A204.1 (cell line): ENCODE data around the gene PRSS27.

Experiments used
- FAIRE-seq: peaks from 2 replicates; lab custom pipeline; 2012; peaks lifted over from hg19 to GRCh38; lab: Jason Lieb, UNC

PRSS27 gene

GRCh38 chr16:2751577-2752034 is 31.6 kb upstream of the PRSS27 start:
- no peak for FAIRE-seq

GRCh38 chr16:2749936-2750335 is 29.9 kb upstream of the PRSS27 start:
- FAIRE-seq, result no peak

GRCh38 chr16:2749476-2749875 is 29.5 kb upstream of the PRSS27 start:
- no peak for FAIRE-seq

GRCh38 chr16:2748757-2749455 is 28.9 kb upstream of the PRSS27 start:
- FAIRE-seq, result no peak

- FAIRE-seq, result no peak
Measured at GRCh38 chr16:2745961-2746360, 25.9 kb upstream of the PRSS27 start.

- FAIRE-seq, result no peak
Measured at GRCh38 chr16:2745116-2745890, 25.3 kb upstream of the PRSS27 start.

- FAIRE-seq, result no peak
Measured at GRCh38 chr16:2744711-2745110, 24.7 kb upstream of the PRSS27 start.

- FAIRE-seq, result no peak
Measured at GRCh38 chr16:2743007-2743810, 23.2 kb upstream of the PRSS27 start.

GRCh38 chr16:2742323-2743006 is 22.4 kb upstream of the PRSS27 start:
- no peak for FAIRE-seq

- no peak for FAIRE-seq
Measured at GRCh38 chr16:2741168-2741567, 21.1 kb upstream of the PRSS27 start.

- no peak for FAIRE-seq
Measured at GRCh38 chr16:2740476-2740875, 20.5 kb upstream of the PRSS27 start.

GRCh38 chr16:2739625-2740430 is 19.8 kb upstream of the PRSS27 start:
- no peak for FAIRE-seq

- FAIRE-seq, result no peak
Measured at GRCh38 chr16:2738615-2739014, 18.6 kb upstream of the PRSS27 start.

GRCh38 chr16:2737895-2738418 is 17.9 kb upstream of the PRSS27 start:
- no peak for FAIRE-seq

- no peak for FAIRE-seq
Measured at GRCh38 chr16:2737238-2737605, 17.2 kb upstream of the PRSS27 start.

GRCh38 chr16:2736476-2737237 is 16.6 kb upstream of the PRSS27 start:
- no peak for FAIRE-seq

- FAIRE-seq, result no peak
Measured at GRCh38 chr16:2734844-2735515, 15.0 kb upstream of the PRSS27 start.

- FAIRE-seq, result no peak
Measured at GRCh38 chr16:2728034-2728433, 8.0 kb upstream of the PRSS27 start.

GRCh38 chr16:2726923-2727322 is 6.9 kb upstream of the PRSS27 start:
- FAIRE-seq, result no peak

GRCh38 chr16:2724816-2725348 is 4.9 kb upstream of the PRSS27 start:
- FAIRE-seq, result no peak
